H7 (cell line): ENCODE results near the gene BTBD17. TPM values are rescaled to one million over a fixed set of nuclear protein-coding genes. Genes with fewer than 3 reads are reported as not detected.
A peak's percentile ranks its signal among the peaks of the same experiment; 100 is the strongest.
"Not testable (repeated sequence)": the region's sequence is repeated elsewhere in the genome, so short reads cannot be mapped to it uniquely, and the experiment has no call there.

Experiments
- DNase-seq: peaks from one replicate; pipeline ENCODE4 v3.0.0; 2012
- H3K27me3 ChIP-seq: 2 replicates; pipeline ENCODE4 v1.6.0; 2011; ENCODE audit warnings: mild to moderate bottlenecking, low read length; ENCODE audit not compliant: control insufficient read depth, insufficient read depth
- H3K36me3 ChIP-seq: replicated peaks from 2 replicates; pipeline ENCODE4 v1.5.1; 2011; ENCODE audit warnings: low read length; ENCODE audit not compliant: control insufficient read depth, insufficient read depth
- H3K4me3 ChIP-seq: 2 replicates; pipeline ENCODE4 v1.5.1; 2011; ENCODE audit warnings: low read depth, mild to moderate bottlenecking, control low read depth, low read length, moderate library complexity; ENCODE audit not compliant: insufficient read depth
- total RNA-seq: library from RNA; depleted of rRNA; stranded (reverse); fragments of >200 nt; shearing (Covaris generic); gene quantifications from 2 replicates; pipeline ENCODE4 v1.2.3, GENCODE V29; 2014; rRNA removed

Gene BTBD17, protein sequence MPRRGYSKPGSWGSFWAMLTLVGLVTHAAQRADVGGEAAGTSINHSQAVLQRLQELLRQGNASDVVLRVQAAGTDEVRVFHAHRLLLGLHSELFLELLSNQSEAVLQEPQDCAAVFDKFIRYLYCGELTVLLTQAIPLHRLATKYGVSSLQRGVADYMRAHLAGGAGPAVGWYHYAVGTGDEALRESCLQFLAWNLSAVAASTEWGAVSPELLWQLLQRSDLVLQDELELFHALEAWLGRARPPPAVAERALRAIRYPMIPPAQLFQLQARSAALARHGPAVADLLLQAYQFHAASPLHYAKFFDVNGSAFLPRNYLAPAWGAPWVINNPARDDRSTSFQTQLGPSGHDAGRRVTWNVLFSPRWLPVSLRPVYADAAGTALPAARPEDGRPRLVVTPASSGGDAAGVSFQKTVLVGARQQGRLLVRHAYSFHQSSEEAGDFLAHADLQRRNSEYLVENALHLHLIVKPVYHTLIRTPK
- 1.3 and 1.4 TPM in 2 replicates for total RNA-seq

DNA sequence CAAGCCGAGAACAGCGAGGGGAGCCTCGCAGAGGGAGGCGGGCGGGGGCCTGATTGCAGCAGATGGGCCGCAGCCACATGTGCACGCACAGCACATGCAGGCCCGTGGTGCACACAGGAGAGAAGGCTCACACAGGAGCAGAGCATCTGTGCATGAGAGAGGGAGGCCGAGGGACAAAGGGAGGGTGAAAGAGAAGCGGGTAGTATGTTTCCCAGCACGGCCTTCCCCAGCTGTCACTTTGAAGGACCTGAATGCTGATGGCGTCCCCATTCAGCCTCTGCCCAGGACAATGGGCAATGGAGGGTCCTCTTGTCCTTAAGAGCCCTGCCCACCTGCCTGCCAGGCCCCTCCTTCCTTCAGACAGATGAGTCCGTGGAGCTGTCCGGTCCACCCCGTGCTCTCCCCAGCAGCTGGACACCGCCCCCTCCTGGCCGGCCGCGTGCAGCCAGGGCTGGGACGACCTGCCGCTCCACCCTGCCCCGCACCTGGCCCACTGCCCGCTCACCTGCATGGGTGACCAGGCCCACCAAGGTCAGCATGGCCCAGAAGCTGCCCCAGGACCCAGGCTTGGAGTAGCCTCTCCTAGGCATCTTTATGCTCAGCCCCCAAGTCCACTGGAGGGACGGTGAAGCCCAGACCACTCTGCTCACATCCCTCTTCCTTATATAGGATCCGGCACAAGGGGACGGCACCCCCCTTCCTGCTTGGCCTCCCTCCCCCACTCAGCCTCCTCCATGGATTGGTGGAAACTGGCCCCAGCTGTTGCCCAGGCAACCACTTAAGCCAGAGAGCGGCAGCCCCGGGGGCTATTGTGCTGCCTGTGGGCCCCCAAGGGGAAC lies at the start of gene BTBD17:
Gene BTBD17, minus strand, starts transcription at position 639 of the 839 bp plus-strand sequence. Its CDS starts 49 bp downstream, at position 590.
- Histone ChIP-seq H3K4me3 (no peak within 1 kb of the TSS), H3K27me3 (peaks cover 6% of the 10 kb centered on the region; the same call in 1 of the 2 replicates)

DNA sequence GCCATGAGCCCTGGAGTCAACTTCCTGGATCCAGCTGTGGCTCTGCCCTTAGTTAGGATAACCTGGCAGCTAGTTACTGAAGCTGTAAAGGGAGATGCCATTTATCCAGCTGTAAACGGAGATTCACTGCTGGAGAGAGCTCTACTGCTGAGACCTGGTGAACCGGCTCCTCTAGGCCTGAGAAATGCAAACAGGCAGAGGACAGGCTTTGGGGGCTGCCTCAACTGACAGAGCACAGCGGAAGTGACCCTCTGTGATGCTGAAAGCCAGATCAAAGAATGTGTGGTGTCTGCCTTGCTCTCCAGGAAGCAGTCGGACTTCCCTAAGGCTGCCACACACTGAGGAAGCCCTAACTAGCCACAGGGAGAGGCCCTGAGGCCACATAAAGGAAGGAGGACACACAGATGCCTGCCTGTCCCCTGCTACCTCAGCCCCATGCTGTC lies 48.4 kb upstream of the BTBD17 start:
- Histone ChIP-seq H3K27me3 (no peaks in the 10 kb centered on the region), H3K36me3 (no peaks in the 10 kb centered on the region), H3K4me3 (no peak overlapping the region)
- DNase-seq, result peak; percentile 48

More for the DNA sequence above, at the start of gene BTBD17:
- peak; percentile 97 for DNase-seq
- no peaks in the 10 kb centered on the region for H3K36me3 ChIP-seq

DNA sequence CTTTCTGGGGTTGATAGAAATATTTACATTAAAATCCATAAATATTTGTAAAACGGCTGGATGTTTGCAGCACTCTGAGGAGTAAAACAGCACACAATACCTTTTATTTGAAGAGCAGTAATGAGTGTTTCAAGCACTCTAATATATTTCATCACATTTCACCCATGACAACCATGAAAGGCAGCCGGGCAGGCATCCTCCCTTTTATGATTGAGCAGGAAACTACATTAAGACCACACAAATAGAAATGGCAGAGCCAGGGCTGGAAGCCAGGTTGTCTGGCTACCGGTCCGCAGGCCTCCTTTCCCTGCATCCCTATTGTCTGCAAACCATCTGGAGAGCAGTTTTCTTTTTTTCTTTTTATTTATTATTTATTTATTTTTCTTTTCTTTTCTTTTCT lies 47.1 kb upstream of the BTBD17 start:
- H3K36me3 ChIP-seq, result no peaks in the 10 kb centered on the region
- no peak overlapping the region for H3K4me3 ChIP-seq
- peak; percentile 9 for DNase-seq

DNA sequence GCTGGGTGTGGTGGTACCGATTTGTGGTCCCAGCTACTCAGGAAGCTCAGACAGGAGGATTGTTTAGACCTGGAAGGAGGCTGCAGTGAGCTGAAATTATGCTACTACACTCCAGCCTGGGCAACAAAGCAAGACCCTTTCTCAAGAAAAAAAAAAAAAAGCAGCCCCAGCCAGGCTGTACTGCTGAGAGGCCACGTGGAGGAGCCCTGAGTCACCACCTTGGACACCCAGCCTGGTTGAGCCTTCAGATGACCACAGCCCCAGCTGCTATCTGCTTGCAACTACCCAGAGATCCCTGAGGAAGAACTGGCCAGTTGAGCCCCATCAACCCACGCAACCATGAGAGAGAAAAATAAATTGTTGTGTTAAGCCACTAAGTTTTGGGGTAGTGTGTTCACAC lies 46.6 kb upstream of the BTBD17 start:
- no peaks in the 10 kb centered on the region for H3K27me3 ChIP-seq
- no peak overlapping the region for H3K4me3 ChIP-seq
- DNase-seq, result peak; percentile 34
- H3K36me3 ChIP-seq, result no peaks in the 10 kb centered on the region

More for the DNA sequence above, 47.1 kb upstream of the BTBD17 start:
- no peaks in the 10 kb centered on the region for H3K27me3 ChIP-seq

DNA sequence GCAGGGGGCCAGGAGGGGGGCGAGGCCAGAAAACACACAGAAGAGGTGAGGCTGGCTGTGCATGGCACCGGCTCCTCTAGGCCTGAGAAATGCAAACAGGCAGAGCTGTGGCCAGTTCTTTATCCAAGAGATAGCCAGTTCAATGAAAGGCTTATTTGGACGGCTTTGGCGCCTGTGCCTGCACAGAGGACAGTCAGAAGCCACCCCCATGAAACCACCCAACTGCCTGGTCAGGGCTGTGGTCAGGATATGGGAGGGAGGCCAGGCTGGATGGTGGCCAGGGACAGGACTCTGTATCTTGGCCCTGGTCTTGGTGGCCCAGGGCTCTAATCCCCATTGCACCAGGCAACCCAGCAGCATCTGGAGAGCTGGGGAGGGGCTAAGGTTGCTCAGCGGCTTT lies 45.7 kb upstream of the BTBD17 start:
- H3K27me3 ChIP-seq, result no peaks in the 10 kb centered on the region
- DNase-seq, result no peak
- H3K36me3 ChIP-seq, result no peaks in the 10 kb centered on the region

DNA sequence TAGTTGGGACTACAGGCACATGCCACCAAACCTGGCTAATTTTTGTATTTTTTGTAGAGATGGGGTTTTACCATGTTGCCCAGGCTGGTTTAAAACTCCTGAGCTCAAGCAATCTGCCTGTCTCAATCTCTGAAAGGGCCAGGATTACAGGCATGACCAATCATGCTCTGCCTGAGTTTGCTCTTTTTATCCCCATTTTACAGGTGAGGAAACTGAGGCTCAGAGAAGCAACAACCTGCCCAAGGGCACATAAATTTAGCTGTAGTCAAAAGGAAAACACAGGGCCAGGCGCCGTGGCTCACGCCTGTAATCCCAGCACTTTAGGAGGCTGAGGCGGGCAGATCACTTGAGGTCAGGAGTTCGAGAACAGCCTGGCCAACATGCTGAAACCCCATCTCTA lies 43.6 kb upstream of the BTBD17 start:
- not testable (repeated sequence) for H3K27me3 ChIP-seq, H3K36me3 ChIP-seq, H3K4me3 ChIP-seq, DNase-seq

More for the DNA sequence above, 45.7 kb upstream of the BTBD17 start:
- no peak overlapping the region for H3K4me3 ChIP-seq

DNA sequence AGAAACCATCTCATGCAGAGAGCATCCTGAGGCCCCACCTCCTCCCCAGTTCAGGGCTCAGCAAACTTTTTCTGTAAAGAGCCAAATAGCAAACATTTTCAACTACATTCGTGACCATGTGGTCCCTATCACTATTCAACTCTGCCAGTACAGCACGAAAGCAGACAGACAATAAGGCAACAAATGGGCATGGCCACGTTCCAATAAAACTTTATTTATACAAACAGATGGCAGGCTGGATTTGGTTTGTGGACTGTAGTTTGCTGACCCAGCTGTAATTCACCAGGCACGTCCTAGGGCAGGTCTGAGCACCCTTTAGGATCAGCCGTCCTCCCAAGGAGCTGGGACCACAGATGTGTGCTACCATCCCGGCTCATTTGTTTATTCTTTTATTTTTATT lies 43.1 kb upstream of the BTBD17 start:
- no peak for DNase-seq
- Histone ChIP-seq H3K36me3 (no peaks in the 10 kb centered on the region), H3K27me3 (no peaks in the 10 kb centered on the region), H3K4me3 (no peak overlapping the region)

DNA sequence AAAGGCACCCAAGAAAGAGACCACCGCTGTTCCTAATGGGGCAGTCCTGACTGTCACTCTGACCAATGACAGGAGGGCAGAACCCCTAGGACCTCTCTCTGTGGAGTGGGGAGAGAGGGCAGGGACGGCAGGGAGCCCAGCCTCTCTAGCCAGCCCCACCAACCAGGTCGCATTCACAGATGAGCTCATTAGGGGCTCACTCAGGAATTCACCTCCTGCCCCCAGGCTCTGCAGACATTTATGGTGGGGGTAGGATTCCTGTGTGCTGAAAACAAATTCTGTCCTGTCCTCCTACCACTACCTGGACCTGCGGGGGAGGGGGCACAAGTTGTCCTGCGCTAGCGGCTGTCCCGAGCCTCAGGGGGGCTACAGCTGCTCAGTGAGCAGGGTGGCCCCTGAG lies 42.5 kb upstream of the BTBD17 start:
- Histone ChIP-seq H3K27me3 (no peaks in the 10 kb centered on the region), H3K4me3 (no peak overlapping the region), H3K36me3 (no peaks in the 10 kb centered on the region)
- peak; percentile 84 for DNase-seq

DNA sequence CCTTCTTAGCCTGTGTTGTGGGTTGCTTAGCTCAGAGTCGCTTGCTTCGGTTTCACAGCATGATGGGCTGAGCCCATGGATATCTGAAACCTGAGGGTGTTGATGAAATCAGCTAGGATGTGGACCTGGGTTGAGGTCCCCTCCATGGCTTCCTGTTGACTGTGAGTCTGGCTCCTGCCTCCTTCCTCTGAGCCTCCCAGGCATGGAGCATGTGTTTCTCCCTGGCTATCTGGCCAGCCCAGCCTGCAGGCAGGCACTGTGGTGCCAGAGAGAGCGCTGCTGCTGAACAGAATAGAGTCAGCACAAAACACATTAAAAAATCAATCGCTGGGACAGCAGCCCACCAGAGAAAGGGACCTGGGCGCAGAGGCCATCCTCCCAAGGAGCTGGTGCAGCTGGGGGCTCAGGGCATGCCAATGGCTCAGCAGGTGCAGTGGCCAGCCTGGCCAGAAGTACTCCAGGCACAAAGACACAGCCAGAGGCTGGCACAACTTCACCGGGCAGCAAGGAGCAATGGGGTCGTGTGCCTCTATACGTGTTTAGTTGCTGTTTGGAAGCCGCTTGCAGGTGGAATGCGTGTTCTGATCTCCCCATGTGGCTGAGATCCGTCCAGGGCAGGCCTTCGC lies 42.0 kb upstream of the BTBD17 start:
- DNase-seq, result no peak
- Histone ChIP-seq H3K36me3 (no peaks in the 10 kb centered on the region), H3K27me3 (no peaks in the 10 kb centered on the region), H3K4me3 (no peak overlapping the region)

DNA sequence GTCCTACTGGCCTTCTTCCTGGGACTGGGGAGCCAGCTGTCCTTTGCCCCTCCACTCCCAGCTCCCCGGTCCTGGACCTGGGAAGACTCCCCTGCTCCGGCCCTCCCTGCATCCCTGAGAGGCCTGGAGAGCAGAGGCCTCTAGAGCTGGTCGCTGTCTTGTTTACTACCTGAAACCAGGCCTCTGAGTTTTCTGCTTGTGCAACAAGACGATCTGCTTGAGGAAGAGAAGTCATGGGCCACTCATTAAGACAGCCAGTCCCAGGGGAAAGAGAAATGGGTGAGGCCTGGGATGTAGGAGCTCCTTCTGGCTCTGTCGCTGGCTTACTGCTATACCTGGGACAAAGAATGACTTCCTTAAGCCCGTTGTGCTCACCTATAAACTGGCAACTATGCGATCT lies 40.4 kb upstream of the BTBD17 start:
- no peaks in the 10 kb centered on the region for H3K27me3 ChIP-seq
- no peaks in the 10 kb centered on the region for H3K36me3 ChIP-seq
- DNase-seq, result peak; percentile 28
- no peak overlapping the region for H3K4me3 ChIP-seq

DNA sequence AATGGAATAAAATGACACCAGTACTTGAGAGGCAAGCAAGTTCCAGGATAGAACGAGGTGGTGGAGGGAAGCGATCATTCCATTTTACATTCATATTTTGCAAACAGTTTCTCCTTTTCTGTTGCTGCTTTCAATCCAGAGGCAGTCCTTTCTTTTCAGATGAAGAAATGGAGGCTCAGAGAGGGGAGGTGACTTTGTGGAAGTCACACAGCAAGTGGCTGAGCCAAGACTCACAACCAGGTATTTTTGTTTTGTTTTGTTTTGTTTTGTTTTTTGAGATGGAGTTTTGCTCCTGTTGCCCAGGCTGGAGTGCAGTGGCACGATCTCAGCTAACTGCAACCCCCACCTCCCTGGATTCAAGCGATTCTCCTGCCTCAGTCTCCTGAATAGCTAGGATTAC lies 34.9 kb upstream of the BTBD17 start:
- H3K36me3 ChIP-seq, result no peaks in the 10 kb centered on the region
- no peak for DNase-seq
- H3K27me3 ChIP-seq, result no peaks in the 10 kb centered on the region
- H3K4me3 ChIP-seq, result no peak overlapping the region

DNA sequence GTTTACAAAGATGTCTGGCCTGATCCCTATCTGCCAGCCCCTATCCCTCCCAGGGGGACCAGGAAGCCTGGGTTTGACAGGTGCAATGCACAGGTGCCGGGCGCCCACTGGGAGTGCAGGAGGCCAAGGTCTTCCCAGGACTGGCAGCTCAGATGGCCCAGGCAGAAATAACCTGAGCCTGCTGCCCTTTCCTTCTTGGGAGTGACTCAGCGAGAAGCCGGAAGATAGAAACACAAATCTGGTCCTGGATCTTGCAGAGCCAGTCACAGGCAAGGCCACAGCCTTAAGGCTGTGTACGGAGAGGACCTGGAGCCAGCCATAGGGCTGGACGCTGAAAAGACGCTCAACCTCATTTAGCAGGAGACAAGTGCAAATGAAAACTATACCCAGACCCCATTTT lies 33.3 kb upstream of the BTBD17 start:
- Histone ChIP-seq H3K4me3 (no peak overlapping the region), H3K36me3 (no peaks in the 10 kb centered on the region), H3K27me3 (no peaks in the 10 kb centered on the region)
- DNase-seq, result no peak

DNA sequence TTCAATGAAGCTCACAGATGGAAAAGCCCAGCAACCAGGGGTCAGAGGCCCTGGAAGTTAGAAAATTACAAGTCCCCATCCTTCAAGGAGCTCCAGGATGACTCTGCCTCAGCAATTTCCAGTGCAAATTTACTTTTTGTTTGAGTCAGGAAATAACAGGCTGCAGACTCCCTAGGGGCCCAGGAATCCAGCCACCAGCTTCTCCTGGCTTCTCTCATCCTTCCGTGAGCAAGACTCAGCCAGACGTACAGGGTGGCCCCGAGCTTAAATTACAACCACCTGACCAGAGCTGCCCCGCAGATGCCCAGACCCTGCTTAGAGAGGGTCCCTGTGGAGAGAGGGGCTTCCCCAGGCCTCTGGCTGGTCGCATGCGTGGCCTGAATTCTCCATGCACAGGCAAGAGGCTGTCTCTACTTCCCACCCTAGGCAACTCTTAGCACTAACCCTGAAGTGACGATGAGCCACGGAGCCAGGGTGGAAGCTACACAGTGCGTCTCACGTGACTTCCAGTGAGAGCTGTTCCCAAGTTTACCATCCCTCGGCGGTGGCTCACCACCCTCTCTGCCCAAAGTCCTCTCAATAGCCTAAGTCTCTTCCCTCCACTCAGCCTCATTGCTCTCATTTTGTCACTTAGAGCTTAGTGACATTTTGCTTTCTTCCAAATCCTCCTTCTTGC lies 32.7 kb upstream of the BTBD17 start:
- no peaks in the 10 kb centered on the region for H3K36me3 ChIP-seq
- no peak for DNase-seq

DNA sequence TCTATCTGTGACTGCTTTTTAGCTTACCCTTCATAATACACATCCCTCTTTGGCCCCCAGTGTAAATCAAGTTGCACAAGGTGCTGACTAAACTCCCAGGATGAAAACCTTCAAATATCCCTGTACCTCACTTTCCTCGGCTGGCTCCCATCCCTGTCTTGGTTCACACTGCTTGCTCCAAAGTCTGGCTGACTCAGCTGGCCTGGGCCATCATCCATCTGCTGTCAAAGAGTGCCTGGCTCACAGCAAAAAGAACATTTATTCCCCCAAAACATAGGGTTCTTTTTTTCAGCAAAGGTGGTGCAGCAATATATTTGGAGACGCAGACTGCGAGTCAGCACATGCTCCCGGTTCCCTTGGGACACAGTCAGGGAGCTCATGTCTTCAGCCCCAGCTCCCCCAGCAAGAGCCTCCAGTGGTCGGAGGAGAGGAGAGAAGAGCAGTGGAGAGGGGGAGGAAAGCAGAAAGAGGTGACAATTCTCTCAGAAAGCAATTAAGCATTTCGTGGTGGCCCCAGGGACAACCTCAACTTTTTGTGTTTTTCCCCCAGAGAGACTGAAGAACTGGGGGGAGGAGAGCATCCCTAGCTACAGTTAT lies 31.8 kb upstream of the BTBD17 start:
- Histone ChIP-seq H3K4me3 (no peak overlapping the region), H3K36me3 (no peaks in the 10 kb centered on the region), H3K27me3 (no peaks in the 10 kb centered on the region)
- no peak for DNase-seq

More for the DNA sequence above, 32.7 kb upstream of the BTBD17 start:
- H3K27me3 ChIP-seq, result no peaks in the 10 kb centered on the region
- H3K4me3 ChIP-seq, result no peak overlapping the region
